HCT116 (cell line): ENCODE results near the gene GBGT1. TPM values are rescaled to one million over a fixed set of nuclear protein-coding genes. Genes with fewer than 3 reads are reported as not detected.

Experiments
- ATAC-seq: fragments of 200-7000 bp; cut with Tn5 transposase; 2 replicates; pipeline ENCODE4 v1.9.1; 2020; ENCODE audit warnings: mild to moderate bottlenecking, moderate library complexity
- BruUV-seq: library from RNA; stranded (reverse); fragments of 400-500 nt; replicated peaks from 2 replicates; lab custom pipeline; 2021; lab: Mats Ljungman, UMichigan
- CTCF ChIA-PET: fragments of 300-600 bp; sonication (Branson Sonifier 250); formaldehyde crosslinking; loops from one replicate; lab custom pipeline; 2021; ENCODE audit warnings: antibody characterized with exemption; lab: Charles Lee
- POLR2A ChIA-PET: fragments of 300-600, 350-600 bp; sonication (Branson Sonifier 250); formaldehyde crosslinking; loops from one replicate; lab custom pipeline; 2021; ENCODE audit warnings: antibody characterized with exemption; lab: Charles Lee
- RAD21 ChIA-PET, 2 experiments: fragments of 300-600 bp; sonication (Branson Sonifier 250); formaldehyde crosslinking; loops; one replicate each; lab custom pipeline; 2023; ENCODE audit warnings: low total read pairs in 2 of 2; ENCODE audit not compliant: uncharacterized antibody in 2 of 2, unreplicated experiment in 2 of 2, low non-redundant PET in 1 of 2; lab: Charles Lee
- DNase-seq: peaks from one replicate; pipeline ENCODE4 v3.0.0-alpha.2; 2010; ENCODE audit warnings: low read depth, low spot score
- H2AFZ ChIP-seq: fragments of 200-600 bp; shearing (Covaris generic), sonication (generic); 2 replicates; pipeline ENCODE4 v1.6.1; 2017; ENCODE audit warnings: low read depth, mixed run types, mixed read lengths, antibody characterized with exemption, low read length; ENCODE audit not compliant: poor library complexity, severe bottlenecking
- H3K27ac ChIP-seq: 2 replicates; pipeline ENCODE4 v1.5.1; 2012; ENCODE audit warnings: low read depth, low read length
- H3K27me3 ChIP-seq: fragments of 200-600 bp; sonication (generic); 2 replicates; pipeline ENCODE4 v1.6.1; 2016; ENCODE audit warnings: mixed run types, low read length, mixed read lengths; ENCODE audit not compliant: insufficient read depth
- H3K36me3 ChIP-seq, 2 experiments: fragments of 200-500 bp in 1 of 2; fragments of 200-600 bp in 1 of 2; sonication (Bioruptor generic) in 1 of 2; sonication (generic) in 1 of 2; 2 replicates each; pipeline versions ENCODE4 v1.5.1 to v1.6.1; 2014 to 2016; ENCODE audit warnings: low read length in 2 of 2, inconsistent platforms in 1 of 2, mixed read lengths in 1 of 2, mixed run types in 1 of 2; ENCODE audit not compliant: insufficient read depth in 2 of 2, control insufficient read depth in 1 of 2
- H3K4me1 ChIP-seq, 2 experiments: fragments of 200-600 bp in 1 of 2; sonication (generic) in 1 of 2; 2 replicates each; pipeline versions ENCODE4 v1.5.1 to v1.6.1; 2012 to 2017; ENCODE audit warnings: low read length in 2 of 2, inconsistent platforms in 1 of 2, mild to moderate bottlenecking in 1 of 2, mixed read lengths in 1 of 2, mixed run types in 1 of 2, moderate library complexity in 1 of 2; ENCODE audit not compliant: insufficient read depth in 2 of 2, control insufficient read depth in 1 of 2
- H3K4me2 ChIP-seq: fragments of 200-600 bp; sonication (generic); 2 replicates; pipeline ENCODE4 v1.6.1; 2017; ENCODE audit warnings: mixed run types, low read length, mixed read lengths
- H3K4me3 ChIP-seq, 2 experiments: fragments of 200-600 bp in 1 of 2; sonication (generic) in 1 of 2; replicated peaks in 1 of 2; 2 replicates each; pipeline ENCODE4 v1.5.1; 2011 to 2016; ENCODE audit warnings: low read length in 2 of 2, control low read depth in 1 of 2, low read depth in 1 of 2, mild to moderate bottlenecking in 1 of 2, mixed read lengths in 1 of 2, mixed run types in 1 of 2
- H3K79me2 ChIP-seq: fragments of 200-600 bp; sonication (generic); 2 replicates; pipeline ENCODE4 v1.6.1; 2017; ENCODE audit warnings: mild to moderate bottlenecking, mixed run types, low read length, moderate library complexity, mixed read lengths; ENCODE audit not compliant: insufficient read depth
- H3K9ac ChIP-seq: fragments of 200-600 bp; sonication (generic); 2 replicates; pipeline ENCODE4 v1.6.1; 2016; ENCODE audit warnings: low read length, mixed read lengths
- H3K9me2 ChIP-seq: fragments of 200-600 bp; sonication (generic), shearing (Covaris generic); 2 replicates; pipeline ENCODE4 v1.6.1; 2017; ENCODE audit warnings: mixed run types, mild to moderate bottlenecking, moderate library complexity; ENCODE audit not compliant: insufficient read depth
- H3K9me3 ChIP-seq, 2 experiments: fragments of 200-500 bp in 1 of 2; fragments of 200-600 bp in 1 of 2; sonication (Bioruptor generic) in 1 of 2; sonication (generic) in 1 of 2; 2 replicates each; pipeline ENCODE4 v1.6.1; 2014 to 2017; ENCODE audit warnings: low read length in 2 of 2, mixed read lengths in 2 of 2, inconsistent platforms in 1 of 2, low read depth in 1 of 2, mild to moderate bottlenecking in 1 of 2, mixed run types in 1 of 2, moderate library complexity in 1 of 2; ENCODE audit not compliant: control insufficient read depth in 1 of 2, insufficient read depth in 1 of 2
- H4K20me1 ChIP-seq: fragments of 200-600 bp; sonication (generic), shearing (Covaris generic); 2 replicates; pipeline ENCODE4 v1.6.1; 2017; ENCODE audit warnings: mixed run types, mild to moderate bottlenecking, moderate library complexity; ENCODE audit not compliant: insufficient read depth
- CEBPB ChIP-seq: IDR thresholded peaks from 2 replicates; pipeline ENCODE4 v1.6.1; 2012; ENCODE audit warnings: low read depth
- EGR1 ChIP-seq: IDR thresholded peaks from 2 replicates; pipeline ENCODE4 v1.6.1; 2012; ENCODE audit warnings: low read depth
- ELF1 ChIP-seq: IDR thresholded peaks from 2 replicates; pipeline ENCODE4 v1.6.1; 2012; ENCODE audit warnings: low read depth, borderline replicate concordance
- FOSL1 ChIP-seq: IDR thresholded peaks from 2 replicates; pipeline ENCODE4 v1.6.1; 2012; ENCODE audit warnings: low read depth
- JUND ChIP-seq: IDR thresholded peaks from 2 replicates; pipeline ENCODE4 v1.6.1; 2012
- POLR2AphosphoS5 ChIP-seq: IDR thresholded peaks from 2 replicates; pipeline ENCODE4 v1.6.1; 2011; ENCODE audit warnings: mild to moderate bottlenecking, low read depth, low read length, moderate library complexity
- SIN3A ChIP-seq: IDR thresholded peaks from 2 replicates; pipeline ENCODE4 v1.6.1; 2012; ENCODE audit warnings: low read depth
- SP1 ChIP-seq: IDR thresholded peaks from 2 replicates; pipeline ENCODE4 v1.6.1; 2012; ENCODE audit warnings: low read depth
- TCF7L2 ChIP-seq: IDR thresholded peaks from 2 replicates; pipeline ENCODE4 v1.7.0; 2011; ENCODE audit warnings: borderline replicate concordance, inconsistent platforms; ENCODE audit not compliant: insufficient read depth, insufficient read length; ENCODE audit errors: extremely low read depth
- ZFX ChIP-seq: fragments of 450-650 bp; IDR thresholded peaks from 2 replicates; pipeline ENCODE4 v1.6.1; 2017
- ZNF274 ChIP-seq: fragments of 200-500 bp; sonication (Bioruptor generic); IDR thresholded peaks from 2 replicates; pipeline ENCODE4 v1.6.1; 2014; ENCODE audit warnings: mild to moderate bottlenecking, low read depth, low read length, inconsistent platforms
- intact Hi-C: fragments of 100-400 bp; cut with micrococcal nuclease; formaldehyde crosslinking; loops from 2 replicates; pipeline ENCODE4 v1.10.0; 2022
- total RNA-seq: library from RNA; stranded (reverse); gene quantifications from one replicate; pipeline ENCODE4 v1.2.1, GENCODE V29; 2021; ENCODE audit not compliant: unreplicated experiment
- TF ChIP-seq, protein P1 (sequence below): IDR thresholded peaks from 2 replicates; pipeline ENCODE4 v1.6.1; 2012; ENCODE audit warnings: low read depth
- TF ChIP-seq, protein P2 (sequence below): IDR thresholded peaks from 2 replicates; pipeline ENCODE4 v1.6.1; 2012

Gene GBGT1
- total RNA-seq, 1 experiment from 2014 or later = 0.34 TPM

- TF ChIP-seq, protein P1, sequence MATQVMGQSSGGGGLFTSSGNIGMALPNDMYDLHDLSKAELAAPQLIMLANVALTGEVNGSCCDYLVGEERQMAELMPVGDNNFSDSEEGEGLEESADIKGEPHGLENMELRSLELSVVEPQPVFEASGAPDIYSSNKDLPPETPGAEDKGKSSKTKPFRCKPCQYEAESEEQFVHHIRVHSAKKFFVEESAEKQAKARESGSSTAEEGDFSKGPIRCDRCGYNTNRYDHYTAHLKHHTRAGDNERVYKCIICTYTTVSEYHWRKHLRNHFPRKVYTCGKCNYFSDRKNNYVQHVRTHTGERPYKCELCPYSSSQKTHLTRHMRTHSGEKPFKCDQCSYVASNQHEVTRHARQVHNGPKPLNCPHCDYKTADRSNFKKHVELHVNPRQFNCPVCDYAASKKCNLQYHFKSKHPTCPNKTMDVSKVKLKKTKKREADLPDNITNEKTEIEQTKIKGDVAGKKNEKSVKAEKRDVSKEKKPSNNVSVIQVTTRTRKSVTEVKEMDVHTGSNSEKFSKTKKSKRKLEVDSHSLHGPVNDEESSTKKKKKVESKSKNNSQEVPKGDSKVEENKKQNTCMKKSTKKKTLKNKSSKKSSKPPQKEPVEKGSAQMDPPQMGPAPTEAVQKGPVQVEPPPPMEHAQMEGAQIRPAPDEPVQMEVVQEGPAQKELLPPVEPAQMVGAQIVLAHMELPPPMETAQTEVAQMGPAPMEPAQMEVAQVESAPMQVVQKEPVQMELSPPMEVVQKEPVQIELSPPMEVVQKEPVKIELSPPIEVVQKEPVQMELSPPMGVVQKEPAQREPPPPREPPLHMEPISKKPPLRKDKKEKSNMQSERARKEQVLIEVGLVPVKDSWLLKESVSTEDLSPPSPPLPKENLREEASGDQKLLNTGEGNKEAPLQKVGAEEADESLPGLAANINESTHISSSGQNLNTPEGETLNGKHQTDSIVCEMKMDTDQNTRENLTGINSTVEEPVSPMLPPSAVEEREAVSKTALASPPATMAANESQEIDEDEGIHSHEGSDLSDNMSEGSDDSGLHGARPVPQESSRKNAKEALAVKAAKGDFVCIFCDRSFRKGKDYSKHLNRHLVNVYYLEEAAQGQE = no peak
- TF ChIP-seq ELF1 = no peak
Measured at GRCh38 chr9:133167769-133168168, 4.1 kb upstream of the GBGT1 start (continued).

DNA sequence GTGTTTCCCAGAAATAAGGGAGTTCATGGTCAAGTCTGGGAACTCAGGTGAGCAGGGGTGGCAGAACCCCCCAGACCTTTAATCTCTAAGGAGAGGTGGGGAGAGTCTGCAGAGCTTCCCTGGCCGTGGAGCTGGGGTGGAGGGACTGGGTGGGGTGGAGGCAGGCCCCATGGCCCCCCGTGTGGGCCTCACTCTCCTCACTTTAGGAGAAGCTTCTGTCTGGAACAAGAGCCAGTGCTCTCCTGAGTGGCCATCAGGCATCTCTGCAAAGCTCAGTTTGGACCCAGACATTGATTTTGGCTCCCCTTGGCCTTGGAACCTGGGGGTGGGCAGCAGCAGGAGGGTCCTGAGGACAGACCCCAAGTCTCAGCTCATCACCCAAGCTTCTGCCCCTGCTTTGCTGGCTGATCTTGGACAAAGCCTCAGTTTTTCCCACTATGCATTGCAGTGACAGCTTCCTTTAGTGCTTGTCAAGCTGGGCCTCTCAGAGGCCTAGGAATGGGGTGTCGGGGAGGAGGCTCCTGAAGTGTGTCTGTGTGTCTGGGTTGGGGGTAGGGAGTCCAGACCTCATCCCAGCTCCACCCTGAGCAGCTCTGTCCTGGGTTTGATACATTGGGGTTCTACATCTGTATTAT is 3.5 kb upstream of the GBGT1 start:
- Histone ChIP-seq H3K4me2 (no peak overlapping the region), H3K9me3 (no peaks in the 10 kb centered on the region), H3K27ac (no peak overlapping the region), H3K36me3 (no peaks in the 10 kb centered on the region), H3K79me2 (no peaks in the 10 kb centered on the region), H2AFZ (no peak overlapping the region), H3K27me3 (no peaks in the 10 kb centered on the region), H3K4me1 (no peaks in the 10 kb centered on the region), H3K9ac (no peak overlapping the region), H3K9me2 (no peaks in the 10 kb centered on the region), H3K4me3 (no peak overlapping the region), H4K20me1 (no peaks in the 10 kb centered on the region)
- POLR2A ChIA-PET = no interaction called here
- no peak for TF ChIP-seq CEBPB
- no peak for TF ChIP-seq ELF1
- no peak for TF ChIP-seq FOSL1
- no peak for TF ChIP-seq SP1
- no peak for TF ChIP-seq ZFX
- no peak for TF ChIP-seq EGR1
- TF ChIP-seq, protein P2, sequence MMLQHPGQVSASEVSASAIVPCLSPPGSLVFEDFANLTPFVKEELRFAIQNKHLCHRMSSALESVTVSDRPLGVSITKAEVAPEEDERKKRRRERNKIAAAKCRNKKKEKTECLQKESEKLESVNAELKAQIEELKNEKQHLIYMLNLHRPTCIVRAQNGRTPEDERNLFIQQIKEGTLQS = no peak
- TF ChIP-seq SIN3A = no peak
- TF ChIP-seq ZNF274 = no peak
- no peak for TF ChIP-seq POLR2AphosphoS5
- no peak for TF ChIP-seq TCF7L2
- no peak for TF ChIP-seq JUND
- DNase-seq = no peak
- RAD21 ChIA-PET = no interaction called here
- CTCF ChIA-PET = no interaction called here
- intact Hi-C loops = no loop called here
- ATAC-seq = no peak
- BruUV-seq = no TSS peak
